Sigmoid colon (tissue), 7 donors: ENCODE measurements around the gene MACROD2. TPM values are rescaled to one million over a fixed set of nuclear protein-coding genes. Genes with fewer than 3 reads are reported as not detected.
"Not testable (repeated sequence)": the region's sequence is repeated elsewhere in the genome, so short reads cannot be mapped to it uniquely, and the experiment has no call there.

ENCODE experiments used
- DNase-seq: peaks from one replicate; pipeline ENCODE4 v3.0.0-alpha.2; 2019
- H3K27ac ChIP-seq, 4 donors: fragments of 200-600 bp; sonication (generic); one replicate each; pipeline ENCODE4 v1.5.1; 2016 to 2019; ENCODE audit warnings: mild to moderate bottlenecking in 1 of 4
- H3K27me3 ChIP-seq, 3 donors: fragments of 200-600 bp; sonication (generic); one replicate each; pipeline ENCODE4 v1.5.1; 2019; ENCODE audit warnings: mild to moderate bottlenecking in 1 of 3
- H3K36me3 ChIP-seq, 4 donors: fragments of 200-600 bp; sonication (generic); one replicate each; pipeline ENCODE4 v1.5.1; 2016 to 2019
- H3K4me1 ChIP-seq, 4 donors: fragments of 200-600 bp; sonication (generic); one replicate each; pipeline ENCODE4 v1.5.1; 2017 to 2019
- H3K4me3 ChIP-seq, 4 donors: fragments of 200-600 bp; sonication (generic); one replicate each; pipeline ENCODE4 v1.5.1; 2017 to 2019; ENCODE audit warnings: mild to moderate bottlenecking in 2 of 4, moderate library complexity in 1 of 4
- H3K9me3 ChIP-seq, 4 donors: fragments of 200-600 bp in 3 of 4; sonication (generic) in 3 of 4; one replicate each; pipeline versions ENCODE4 v1.5.1 to v1.6.1; 2013 to 2019
- EP300 ChIP-seq, 4 donors: sonication (generic); formaldehyde crosslinking; IDR thresholded peaks; one replicate each; pipeline ENCODE4 v1.6.1; 2017; ENCODE audit warnings: antibody characterized with exemption in 4 of 4
- POLR2A ChIP-seq, 2 donors: fragments of 450-650 bp; IDR thresholded peaks; one replicate each; pipeline ENCODE4 v1.6.1; 2016; ENCODE audit warnings: antibody characterized with exemption in 2 of 2, mild to moderate bottlenecking in 2 of 2, moderate library complexity in 2 of 2
- POLR2AphosphoS5 ChIP-seq, 4 donors: sonication (generic); formaldehyde crosslinking; IDR thresholded peaks; one replicate each; pipeline ENCODE4 v1.6.1; 2017; ENCODE audit warnings: antibody characterized with exemption in 4 of 4
- WGBS, 2 donors: extraction: QIAGEN DNeasy Blood & Tissue Kit; methylation state at CpG; one replicate each; pipeline ENCODE4 v1.1.7; 2013; 5-methylcytosine and 5-hydroxymethylcytosine counted together
- intact Hi-C: fragments of 100-400 bp; cut with DNase I; formaldehyde crosslinking; loops from one replicate; pipeline ENCODE4 v1.15.1; 2023
- polyA plus RNA-seq, 3 donors: library from polyadenylated mRNA; stranded (reverse); fragments of 200-250 nt; gene quantifications; one replicate each; pipeline ENCODE4 v1.2.3, GENCODE V29; 2013
- total RNA-seq, 4 donors: library from RNA; depleted of rRNA; stranded (reverse); fragments of >200 nt; gene quantifications; one replicate each; pipeline ENCODE4 v1.1.0, GENCODE V29; 2016
- TF ChIP-seq, protein P1 (sequence below), 4 experiments: fragments of 450-650 bp in 3 of 4; fragments of 200-600 bp in 1 of 4; IDR thresholded peaks; one replicate each; pipeline ENCODE4 v1.5.1; 2016 to 2019; ENCODE audit warnings: antibody characterized with exemption in 4 of 4, mild to moderate bottlenecking in 3 of 4, moderate library complexity in 2 of 4
- donor health status: healthy with polysubstance abuse.
- donor health status: Bipolar disorder and iron deficiency.
- donor health status: healthy.

MACROD2 gene
- total and polyA plus RNA-seq, 7 donors: 1.2 to 22.4 (median 5.8) TPM

DNA sequence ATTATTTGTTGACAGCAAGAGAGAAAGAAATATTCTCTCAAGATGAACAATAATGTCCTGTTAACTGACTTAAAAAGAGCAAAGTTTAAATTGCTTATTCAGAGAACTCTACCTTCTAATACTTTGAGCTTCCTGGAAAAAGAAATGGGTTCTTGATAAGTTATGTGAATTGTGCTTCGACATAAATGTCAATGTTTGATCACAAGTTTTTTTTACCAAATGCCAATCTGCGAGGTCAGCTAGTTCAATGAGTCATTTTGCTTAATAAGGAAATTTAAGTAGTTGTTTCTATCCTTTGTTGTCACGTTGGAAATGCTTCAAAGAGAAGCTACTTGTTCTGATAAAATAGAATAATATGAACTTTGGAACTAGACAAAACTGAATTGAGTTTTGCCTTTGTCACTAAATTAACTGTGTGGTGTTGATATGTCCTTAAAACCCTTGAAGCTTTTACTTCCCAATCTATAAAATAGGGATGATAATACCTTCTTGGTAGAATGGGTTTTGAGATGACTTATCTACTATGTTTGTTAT is 984.2 kb downstream of the MACROD2 start:
- peaks cover 0 to 5% (median 1%) of the 10 kb centered on the region in 4 donors for H3K9me3 ChIP-seq
- no peaks in the 10 kb centered on the region for H3K4me1 ChIP-seq
- H3K27ac ChIP-seq: no peak overlapping the region
- intact Hi-C loops: no loop called here
- no peak for TF ChIP-seq EP300 (IDR thresholded peaks at IDR 0.05)
- TF ChIP-seq, protein P1, sequence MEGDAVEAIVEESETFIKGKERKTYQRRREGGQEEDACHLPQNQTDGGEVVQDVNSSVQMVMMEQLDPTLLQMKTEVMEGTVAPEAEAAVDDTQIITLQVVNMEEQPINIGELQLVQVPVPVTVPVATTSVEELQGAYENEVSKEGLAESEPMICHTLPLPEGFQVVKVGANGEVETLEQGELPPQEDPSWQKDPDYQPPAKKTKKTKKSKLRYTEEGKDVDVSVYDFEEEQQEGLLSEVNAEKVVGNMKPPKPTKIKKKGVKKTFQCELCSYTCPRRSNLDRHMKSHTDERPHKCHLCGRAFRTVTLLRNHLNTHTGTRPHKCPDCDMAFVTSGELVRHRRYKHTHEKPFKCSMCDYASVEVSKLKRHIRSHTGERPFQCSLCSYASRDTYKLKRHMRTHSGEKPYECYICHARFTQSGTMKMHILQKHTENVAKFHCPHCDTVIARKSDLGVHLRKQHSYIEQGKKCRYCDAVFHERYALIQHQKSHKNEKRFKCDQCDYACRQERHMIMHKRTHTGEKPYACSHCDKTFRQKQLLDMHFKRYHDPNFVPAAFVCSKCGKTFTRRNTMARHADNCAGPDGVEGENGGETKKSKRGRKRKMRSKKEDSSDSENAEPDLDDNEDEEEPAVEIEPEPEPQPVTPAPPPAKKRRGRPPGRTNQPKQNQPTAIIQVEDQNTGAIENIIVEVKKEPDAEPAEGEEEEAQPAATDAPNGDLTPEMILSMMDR (IDR thresholded peaks at IDR 0.05): no peak
- TF ChIP-seq POLR2A (IDR thresholded peaks at IDR 0.05): no peak
- TF ChIP-seq POLR2AphosphoS5 (IDR thresholded peaks at IDR 0.05): no peak
- WGBS, 2 donors: 14 to 62% methylated on average over 3 of the region's 3 CpGs
- no peaks in the 10 kb centered on the region for H3K36me3 ChIP-seq
- DNase-seq: no peak
- no peak overlapping the region for H3K4me3 ChIP-seq
- no peaks in the 10 kb centered on the region for H3K27me3 ChIP-seq

DNA sequence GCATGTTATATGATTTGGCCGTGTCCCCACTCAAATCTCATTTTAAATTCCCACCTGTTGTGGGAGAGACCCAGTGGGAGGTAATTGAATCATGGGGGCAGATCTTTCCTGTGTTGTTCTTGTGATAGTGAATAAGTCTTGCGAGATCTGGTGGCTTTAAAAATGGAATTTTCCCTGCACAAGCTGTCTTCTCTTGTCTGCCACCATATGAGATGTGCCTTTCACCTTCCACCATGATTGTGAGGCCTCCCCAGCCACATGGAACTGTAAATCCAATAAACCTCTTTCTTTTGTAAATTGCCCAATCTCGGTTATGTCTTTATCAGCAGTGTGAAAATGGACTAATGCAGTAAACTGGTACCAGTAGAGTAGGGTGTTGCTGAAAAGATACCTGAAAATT is 986.2 kb downstream of the MACROD2 start:
- WGBS, 2 donors: 88 to 95% methylated on average over 3 of the region's 3 CpGs
- H3K27ac ChIP-seq, H3K4me3 ChIP-seq, H3K27me3 ChIP-seq, H3K36me3 ChIP-seq, H3K4me1 ChIP-seq, H3K9me3 ChIP-seq, intact Hi-C loops, DNase-seq: not testable (repeated sequence)

DNA sequence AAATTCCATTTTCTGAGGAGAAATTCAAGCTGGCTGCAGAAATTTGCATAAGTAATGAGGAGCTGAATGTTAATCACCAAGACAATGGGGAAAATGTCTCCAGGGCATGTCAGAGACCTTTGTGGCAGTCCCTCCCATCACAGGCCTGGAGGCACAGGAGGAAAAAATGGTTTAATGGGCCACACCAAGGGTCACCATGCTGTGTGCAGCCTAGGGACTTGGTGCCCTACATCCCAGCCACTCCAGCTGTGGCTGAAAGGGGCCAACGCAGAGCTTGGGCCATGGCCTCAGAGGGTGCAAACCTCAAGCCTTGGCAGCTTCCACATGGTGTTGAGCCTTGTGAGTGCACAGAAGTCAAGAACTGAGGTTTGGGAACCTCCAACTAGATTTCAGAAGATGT is 987.0 kb downstream of the MACROD2 start:
- H3K27ac ChIP-seq, H3K4me3 ChIP-seq, intact Hi-C loops, H3K4me1 ChIP-seq, H3K36me3 ChIP-seq, DNase-seq, H3K9me3 ChIP-seq, H3K27me3 ChIP-seq: not testable (repeated sequence)
- WGBS, 2 donors: 93 to 95% methylated on average over 1 of the region's 1 CpG

DNA sequence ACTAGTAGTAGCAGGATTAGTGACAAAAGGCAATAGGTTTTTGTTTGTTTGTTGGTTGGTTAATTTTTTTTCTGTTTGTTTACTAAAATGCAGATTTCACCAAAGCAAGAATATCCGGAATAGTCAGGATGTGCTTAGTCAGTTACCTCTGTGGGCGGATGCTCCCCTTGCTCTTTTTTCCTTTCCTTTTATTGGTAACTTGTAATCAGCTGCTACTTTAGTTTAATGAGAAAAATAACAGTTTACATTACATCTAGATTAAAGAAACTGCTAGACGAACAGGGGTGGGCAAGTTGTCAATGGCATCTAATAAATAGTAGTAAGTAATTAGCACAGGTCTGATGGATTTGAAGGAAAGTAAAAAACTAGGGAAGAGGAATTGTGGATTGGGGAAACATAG is 989.0 kb downstream of the MACROD2 start:
- H3K9me3 ChIP-seq: peaks cover 0 to 5% (median 1%) of the 10 kb centered on the region in 4 donors
- 83 to 85% methylated on average over 3 of the region's 3 CpGs for WGBS, 2 donors
- H3K36me3 ChIP-seq: no peaks in the 10 kb centered on the region
- no peak overlapping the region for H3K4me3 ChIP-seq
- no peak overlapping the region for H3K27ac ChIP-seq
- no peaks in the 10 kb centered on the region for H3K4me1 ChIP-seq
- intact Hi-C loops: no loop called here
- DNase-seq: no peak
- no peaks in the 10 kb centered on the region for H3K27me3 ChIP-seq
- TF ChIP-seq EP300 (IDR thresholded peaks at IDR 0.05) (no peak), POLR2A (IDR thresholded peaks at IDR 0.05) (no peak), POLR2AphosphoS5 (IDR thresholded peaks at IDR 0.05) (no peak)
- TF ChIP-seq, protein P1 (IDR thresholded peaks at IDR 0.05): no peak

DNA sequence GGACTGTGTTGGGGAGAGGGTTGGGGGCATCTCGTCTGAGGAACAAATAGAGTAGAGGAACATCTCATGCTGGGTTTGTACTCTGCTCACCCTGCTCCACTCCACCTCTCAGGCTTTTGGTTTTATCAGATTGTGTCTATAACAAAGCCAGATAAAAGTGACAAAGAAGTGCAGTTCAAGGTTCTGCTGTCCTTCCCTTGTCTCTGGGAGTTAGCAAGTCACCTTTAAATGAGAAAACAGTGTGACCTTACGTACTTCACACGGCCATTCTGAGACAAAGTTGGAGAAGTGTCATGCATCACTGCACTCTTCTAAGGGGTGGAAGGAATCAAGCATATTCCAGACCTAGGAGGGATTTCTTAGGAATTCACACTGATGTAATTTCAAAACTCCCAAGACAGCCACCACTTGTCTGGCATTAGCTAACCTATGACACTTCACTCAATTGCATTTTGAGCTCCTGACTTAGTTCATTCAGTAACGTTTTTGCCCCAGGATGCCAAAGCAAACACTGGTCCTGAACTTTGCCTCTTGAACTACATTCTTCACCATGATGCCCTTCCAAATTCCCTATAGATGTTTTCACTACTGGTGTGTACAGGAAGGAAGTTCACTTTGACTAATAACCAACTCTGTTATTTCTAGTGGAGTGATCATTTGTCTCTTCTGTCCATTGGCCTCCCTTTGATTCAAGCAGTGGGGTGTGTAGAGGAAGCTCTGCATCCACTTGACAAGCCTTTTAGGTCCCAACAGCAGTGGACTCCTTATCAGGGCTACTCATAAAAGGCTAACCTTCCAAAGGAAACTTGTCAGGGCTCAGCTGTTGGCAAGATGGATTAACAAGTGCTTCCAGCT is 989.7 kb downstream of the MACROD2 start:
- DNase-seq: no peak
- Histone ChIP-seq H3K27ac (no peak overlapping the region), H3K27me3 (no peaks in the 10 kb centered on the region), H3K4me1 (no peaks in the 10 kb centered on the region), H3K36me3 (no peaks in the 10 kb centered on the region), H3K4me3 (no peak overlapping the region), H3K9me3 (peaks cover 0 to 5% (median 1%) of the 10 kb centered on the region in 4 donors)
- TF ChIP-seq POLR2AphosphoS5 (IDR thresholded peaks at IDR 0.05): no peak
- TF ChIP-seq, protein P1 (IDR thresholded peaks at IDR 0.05): no peak
- TF ChIP-seq EP300 (IDR thresholded peaks at IDR 0.05): no peak
- TF ChIP-seq POLR2A (IDR thresholded peaks at IDR 0.05): no peak
- intact Hi-C loops: no loop called here
- 50 to 69% methylated on average over 4 of the region's 4 CpGs for WGBS, 2 donors
